DND-41 (cell line): ENCODE measurements around the gene PDE3A.

Experiments used
- CTCF ChIP-seq: IDR thresholded peaks from 2 replicates; pipeline ENCODE4 v1.5.1; 2012; ENCODE audit warnings: borderline replicate concordance, low read length, moderate library complexity, mild to moderate bottlenecking; ENCODE audit not compliant: poor library complexity, severe bottlenecking; ENCODE audit errors: extremely low read depth
- EZH2 ChIP-seq: IDR thresholded peaks from 3 replicates; pipeline ENCODE4 v1.6.1; 2012; ENCODE audit warnings: borderline replicate concordance, low read depth, mild to moderate bottlenecking, moderate library complexity, low read length, inconsistent platforms; ENCODE audit not compliant: severe bottlenecking

GRCh38 chr12:20445687-20446086 lies 77.3 kb downstream of the PDE3A start:
- TF ChIP-seq CTCF, result no peak
- no peak for TF ChIP-seq EZH2
